GM21360 (cell line): ENCODE data around the gene PKP4.

Experiments
- ATAC-seq: cut with Tn5 transposase; IDR thresholded peaks from one replicate; pipeline ENCODE4 v1.9.1; 2021; ENCODE audit warnings: mild to moderate bottlenecking, moderate library complexity; ENCODE audit not compliant: unreplicated experiment

The PKP4 gene

GRCh38 chr2:158582670-158583069 is 125.9 kb downstream of the PKP4 start:
- ATAC-seq, result no peak

DNA sequence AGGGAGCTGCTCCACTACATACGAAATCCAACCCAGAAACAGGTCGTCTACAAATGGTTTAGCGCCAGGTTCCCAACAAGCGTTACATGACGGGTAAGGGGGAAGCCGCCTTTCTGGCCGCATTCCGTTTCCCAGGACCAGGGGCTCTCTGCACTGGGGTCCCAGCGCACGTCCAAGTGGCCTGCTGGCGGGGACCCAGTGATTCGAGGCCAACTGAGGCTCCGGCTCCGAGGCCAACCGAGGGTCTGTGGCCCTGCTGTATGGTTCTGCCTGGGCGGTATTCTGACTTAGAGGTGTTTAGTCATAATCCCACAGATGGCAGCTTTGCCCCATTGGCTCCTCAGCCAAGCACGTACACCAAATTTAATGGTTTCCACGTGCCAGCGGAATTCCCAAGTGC is 127.2 kb downstream of the PKP4 start:
- no peak for ATAC-seq

DNA sequence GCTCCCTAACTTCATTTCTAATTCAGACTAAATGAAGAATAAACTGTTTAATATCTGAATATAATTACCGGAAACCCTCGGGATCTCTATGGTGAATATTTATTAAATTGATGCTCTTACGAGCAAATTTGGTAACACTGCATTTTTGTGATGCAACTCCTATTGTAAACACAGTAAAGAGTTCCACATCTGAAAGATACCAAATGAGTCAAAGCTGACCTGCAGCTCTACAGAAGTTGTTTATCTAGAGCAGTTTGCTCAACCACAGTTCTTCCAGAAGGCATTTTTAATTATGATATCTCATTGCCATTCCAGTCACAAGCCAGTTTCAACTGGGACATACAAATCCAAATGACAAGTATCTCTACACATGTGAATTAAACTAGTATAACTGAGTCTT is 129.7 kb downstream of the PKP4 start:
- no peak for ATAC-seq

DNA sequence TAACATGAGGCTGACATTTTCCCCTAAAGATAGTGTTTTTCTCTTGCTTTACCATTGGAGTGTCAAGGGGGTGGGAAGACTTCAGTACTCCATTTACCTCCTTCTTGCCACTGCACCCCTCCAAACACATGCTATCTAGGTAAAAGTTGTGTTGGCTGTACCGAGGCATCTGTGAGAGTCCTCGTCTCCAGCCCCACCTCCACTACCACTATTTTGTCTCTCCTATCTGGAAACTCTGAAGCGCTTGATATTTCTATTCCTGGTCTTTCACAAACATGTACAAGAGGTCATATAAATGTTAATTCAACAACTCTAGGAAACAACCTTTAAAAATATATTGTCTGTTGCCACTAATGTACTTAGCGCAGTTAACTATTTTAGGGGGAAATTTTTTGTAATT is 132.6 kb downstream of the PKP4 start:
- no peak for ATAC-seq

- no peak for ATAC-seq
Measured at GRCh38 chr2:158598862-158599517, 142.2 kb downstream of the PKP4 start.

- no peak for ATAC-seq
Measured at GRCh38 chr2:158599609-158600008, 142.9 kb downstream of the PKP4 start.

GRCh38 chr2:158600155-158600802 is 143.5 kb downstream of the PKP4 start:
- ATAC-seq, result no peak

DNA sequence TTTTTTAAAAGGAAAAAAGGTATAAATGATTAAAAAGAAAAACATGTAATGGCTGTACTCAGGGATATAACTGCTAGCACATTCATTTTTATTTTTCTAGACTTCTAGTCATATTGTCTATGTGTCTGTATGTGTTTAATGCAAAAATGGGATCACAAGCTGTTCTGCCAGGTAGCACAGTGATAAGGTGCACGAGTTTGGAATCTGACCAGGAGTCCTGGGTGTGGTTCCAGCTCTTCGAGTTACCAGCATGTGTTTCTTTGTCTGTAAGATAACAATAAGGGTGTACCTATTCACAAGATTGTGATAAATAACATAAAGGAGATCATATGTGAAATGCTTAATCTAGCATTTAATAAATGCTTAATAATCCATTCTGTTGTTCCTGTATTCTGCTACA is 145.3 kb downstream of the PKP4 start:
- ATAC-seq, result no peak

DNA sequence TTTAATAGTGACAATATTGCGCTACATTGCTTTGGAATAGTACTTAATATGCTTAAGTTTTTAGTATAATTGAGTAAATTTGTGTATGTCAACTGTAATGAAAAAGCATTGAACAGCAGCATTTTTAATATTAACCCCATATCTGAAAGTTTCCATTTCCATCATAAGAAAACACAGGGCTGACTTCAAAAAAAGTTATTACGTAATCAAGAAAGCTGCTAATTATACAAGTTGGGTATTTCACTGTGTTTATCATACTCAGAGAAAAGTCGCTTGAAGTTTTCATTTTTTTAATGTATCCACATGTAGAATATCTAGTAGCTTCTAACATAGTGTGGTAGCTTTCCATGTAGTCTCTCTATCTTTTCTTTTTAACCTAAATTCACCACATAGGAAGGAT is 146.5 kb downstream of the PKP4 start:
- ATAC-seq, result no peak

- no peak for ATAC-seq
Measured at GRCh38 chr2:158603986-158604385, 147.2 kb downstream of the PKP4 start.

GRCh38 chr2:158610059-158610458 is 153.3 kb downstream of the PKP4 start:
- no peak for ATAC-seq

DNA sequence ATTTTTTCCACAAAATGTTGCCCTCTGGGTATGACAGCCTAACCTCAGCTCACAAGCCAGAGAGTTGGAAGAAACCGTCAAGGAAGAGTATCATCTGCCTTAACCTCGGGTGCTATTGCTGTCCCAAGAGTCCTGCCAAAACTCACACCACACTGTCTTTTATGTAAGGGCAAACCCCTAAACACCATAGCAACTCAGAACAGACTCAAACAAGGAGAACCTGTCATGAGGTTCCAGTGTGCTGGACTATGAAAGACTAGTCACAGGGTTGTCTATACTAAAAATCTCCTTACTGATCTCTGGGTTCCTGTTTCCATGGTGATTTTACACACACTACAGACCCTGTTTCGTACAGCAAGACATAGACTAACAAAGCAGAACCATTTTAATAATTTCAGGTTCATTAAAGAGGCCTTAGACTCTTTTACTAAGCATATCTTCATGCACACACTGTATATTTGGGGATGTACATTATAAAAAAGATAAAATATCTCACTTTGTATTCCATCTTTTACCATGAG is 159.8 kb downstream of the PKP4 start:
- no peak for ATAC-seq

GRCh38 chr2:158618891-158619490 is 162.2 kb downstream of the PKP4 start:
- no peak for ATAC-seq

- ATAC-seq, result no peak
Measured at GRCh38 chr2:158619496-158619895, 162.7 kb downstream of the PKP4 start.

- ATAC-seq, result no peak
Measured at GRCh38 chr2:158620656-158621055, 163.9 kb downstream of the PKP4 start.

- no peak for ATAC-seq
Measured at GRCh38 chr2:158624071-158624667, 167.4 kb downstream of the PKP4 start.

- no peak for ATAC-seq
Measured at GRCh38 chr2:158624961-158625360, 168.2 kb downstream of the PKP4 start.

DNA sequence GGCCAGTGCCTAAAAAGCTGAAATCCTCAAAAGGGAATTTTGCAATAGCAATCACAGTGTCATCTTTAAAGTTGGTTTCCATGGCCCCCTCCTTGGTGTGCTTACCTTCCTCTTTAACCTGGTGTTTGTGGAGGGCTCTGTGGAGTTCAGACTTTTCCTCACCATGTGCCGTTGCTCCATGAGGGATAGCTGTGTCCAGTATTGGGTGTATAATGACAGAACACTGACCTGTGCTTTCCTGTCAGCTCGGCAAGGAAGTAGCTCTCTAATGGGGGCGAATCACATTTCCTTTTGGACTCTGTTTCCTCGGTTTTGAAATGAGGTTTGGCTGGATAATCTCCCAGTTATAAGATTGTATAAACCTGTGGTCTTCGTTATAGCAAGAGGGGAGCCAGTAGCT is 172.4 kb downstream of the PKP4 start:
- no peak for ATAC-seq

- ATAC-seq, result no peak
Measured at GRCh38 chr2:158633261-158633660, 176.5 kb downstream of the PKP4 start.

GRCh38 chr2:158634627-158635026 is 177.9 kb downstream of the PKP4 start:
- no peak for ATAC-seq

DNA sequence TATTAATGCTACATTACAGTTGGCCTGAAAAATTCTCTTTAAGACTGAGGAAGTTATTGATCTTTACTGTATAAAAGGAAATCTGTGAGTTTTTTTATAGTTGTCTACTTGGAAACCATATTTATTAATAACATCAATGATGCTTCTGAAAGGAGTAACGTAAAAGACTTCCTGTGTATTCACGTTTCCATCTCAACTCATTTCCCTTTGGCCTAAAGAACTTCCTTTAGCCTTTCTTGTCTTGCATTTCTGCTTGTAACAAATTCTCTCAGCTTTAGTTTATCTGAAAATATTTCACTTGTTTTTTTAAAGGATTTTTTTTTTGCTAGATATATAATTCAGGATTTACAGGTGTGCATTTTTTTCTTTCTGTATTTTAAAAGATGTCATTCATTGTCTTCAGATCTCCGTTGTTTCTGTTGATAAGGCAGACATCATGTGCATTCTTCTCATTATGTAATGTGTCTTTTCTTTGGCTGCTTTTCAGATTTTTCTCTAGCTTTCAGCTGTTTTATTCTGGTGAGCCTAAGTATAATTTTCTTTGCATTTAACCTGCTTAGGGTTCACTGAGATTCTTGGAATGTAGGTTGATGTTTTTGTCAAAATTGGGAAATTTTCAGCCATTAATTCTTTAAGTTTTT is 179.3 kb downstream of the PKP4 start:
- ATAC-seq, result no peak
